ENCODE results near the gene TYW1.
"Not testable (repeated sequence)": the region's sequence is repeated elsewhere in the genome, so short reads cannot be mapped to it uniquely, and the experiment has no call there.

Gene TYW1, protein sequence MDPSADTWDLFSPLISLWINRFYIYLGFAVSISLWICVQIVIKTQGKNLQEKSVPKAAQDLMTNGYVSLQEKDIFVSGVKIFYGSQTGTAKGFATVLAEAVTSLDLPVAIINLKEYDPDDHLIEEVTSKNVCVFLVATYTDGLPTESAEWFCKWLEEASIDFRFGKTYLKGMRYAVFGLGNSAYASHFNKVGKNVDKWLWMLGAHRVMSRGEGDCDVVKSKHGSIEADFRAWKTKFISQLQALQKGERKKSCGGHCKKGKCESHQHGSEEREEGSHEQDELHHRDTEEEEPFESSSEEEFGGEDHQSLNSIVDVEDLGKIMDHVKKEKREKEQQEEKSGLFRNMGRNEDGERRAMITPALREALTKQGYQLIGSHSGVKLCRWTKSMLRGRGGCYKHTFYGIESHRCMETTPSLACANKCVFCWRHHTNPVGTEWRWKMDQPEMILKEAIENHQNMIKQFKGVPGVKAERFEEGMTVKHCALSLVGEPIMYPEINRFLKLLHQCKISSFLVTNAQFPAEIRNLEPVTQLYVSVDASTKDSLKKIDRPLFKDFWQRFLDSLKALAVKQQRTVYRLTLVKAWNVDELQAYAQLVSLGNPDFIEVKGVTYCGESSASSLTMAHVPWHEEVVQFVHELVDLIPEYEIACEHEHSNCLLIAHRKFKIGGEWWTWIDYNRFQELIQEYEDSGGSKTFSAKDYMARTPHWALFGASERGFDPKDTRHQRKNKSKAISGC

GRCh38 chr7:66996444-66997191, at the start of gene TYW1:
Gene TYW1, plus strand, starts transcription at chr7:66996833. Its CDS starts 146 bp downstream, at chr7:66996979.
- DNase-seq (ENCODE audit: low spot score), result peak; percentile 75

- no peak for DNase-seq (ENCODE audit: low spot score)
These were observed 48.0 kb upstream of the TYW1 start for GRCh38 chr7:66948480-66949109.

- DNase-seq (ENCODE audit: low spot score), result no peak
These were observed 46.3 kb upstream of the TYW1 start for GRCh38 chr7:66950311-66950710.

GRCh38 chr7:66950763-66951162, 45.9 kb upstream of the TYW1 start:
- no peak for DNase-seq (ENCODE audit: low spot score)

DNA sequence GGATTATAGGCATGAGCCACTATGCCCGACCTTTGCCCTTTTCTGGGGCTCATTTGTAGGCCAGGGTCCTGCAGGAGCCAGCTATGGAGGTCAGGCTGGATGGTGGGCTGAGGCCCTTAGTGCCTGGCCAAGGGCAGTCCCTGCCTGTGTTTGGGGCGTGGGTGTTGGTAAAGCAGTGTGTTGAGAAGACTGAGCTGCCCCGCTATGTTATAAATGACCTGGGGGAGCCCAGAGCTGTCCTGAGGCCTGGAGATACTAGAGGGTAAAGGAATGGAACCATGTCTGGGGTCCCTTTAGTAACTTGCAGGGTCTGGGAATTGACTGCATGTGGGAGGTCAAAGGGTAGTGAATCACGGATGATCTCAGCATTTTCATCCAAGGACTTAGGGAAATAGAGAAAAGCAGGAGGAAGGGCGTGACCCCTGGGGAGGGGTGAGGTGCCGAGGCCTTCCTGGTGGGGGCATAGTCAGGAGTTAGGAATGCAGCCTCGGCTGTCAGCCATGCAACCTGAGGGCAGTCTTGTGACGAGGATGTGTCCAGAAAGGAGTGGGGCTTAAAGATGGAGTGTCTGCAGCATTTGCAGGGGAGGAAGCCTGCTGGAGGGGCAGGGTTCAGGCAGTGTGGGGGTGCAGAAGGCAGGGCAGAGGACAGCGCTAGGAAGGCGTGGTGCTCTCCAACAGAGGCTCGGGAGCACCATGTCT, 44.1 kb upstream of the TYW1 start:
- peak; percentile 66 for DNase-seq (ENCODE audit: low spot score)

GRCh38 chr7:66953044-66953427, 43.6 kb upstream of the TYW1 start:
- DNase-seq (ENCODE audit: low spot score), result no peak

DNA sequence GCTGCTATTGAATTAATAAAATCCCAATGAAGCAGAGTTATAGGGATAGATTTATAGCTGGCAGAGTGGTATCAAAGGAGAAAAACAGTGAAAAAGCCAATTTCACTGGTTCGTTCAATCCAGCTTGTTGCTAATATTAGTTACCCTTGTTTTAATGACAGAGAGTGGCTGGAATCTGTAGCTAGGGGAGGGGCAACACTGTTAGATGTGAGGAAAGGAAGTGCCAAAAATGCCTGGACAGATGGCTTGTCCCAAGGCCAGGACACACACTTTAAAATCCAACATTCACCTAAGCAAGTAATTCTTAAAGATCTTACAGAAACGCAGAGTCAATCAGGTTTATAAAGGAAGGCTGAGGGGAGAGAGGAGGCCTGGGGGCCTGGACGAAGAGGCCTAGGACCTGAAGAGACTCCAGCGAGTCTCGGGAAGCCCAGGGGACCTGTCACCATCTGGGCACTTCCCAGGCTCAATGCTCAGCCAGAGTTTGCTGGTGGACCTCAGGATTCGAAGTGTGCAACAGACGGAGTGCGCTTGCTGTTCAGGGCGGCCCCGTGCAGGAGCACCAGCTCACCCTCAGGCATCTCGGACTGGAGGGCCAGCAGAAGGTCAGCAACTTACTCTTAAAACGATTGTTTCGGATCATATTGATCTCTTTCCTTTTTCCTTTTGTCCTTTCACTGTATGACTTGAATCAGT, 38.9 kb upstream of the TYW1 start:
- peak; percentile 29 for DNase-seq (ENCODE audit: low spot score)

GRCh38 chr7:66958538-66959350, 37.9 kb upstream of the TYW1 start:
- DNase-seq (ENCODE audit: low spot score), result no peak

DNA sequence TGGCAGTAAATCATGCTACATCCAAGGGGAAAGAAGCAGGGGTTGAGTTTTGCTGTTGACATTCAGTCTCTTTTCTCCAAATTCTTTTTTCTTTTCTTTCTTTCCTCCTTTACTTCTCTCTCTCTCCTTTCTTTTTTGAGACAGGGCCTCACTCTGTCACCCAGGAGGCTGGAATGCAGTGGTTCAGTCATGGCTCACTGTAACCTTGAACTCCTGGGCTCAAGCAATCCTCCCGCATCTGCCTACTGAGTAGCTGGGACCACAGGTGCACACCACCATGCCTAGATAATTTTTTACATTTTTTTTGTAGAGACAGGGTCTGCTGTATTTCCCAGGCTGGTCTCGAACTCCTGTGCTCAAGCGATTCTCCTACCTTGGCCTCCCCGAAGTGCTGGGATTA, 36.4 kb upstream of the TYW1 start:
- no peak for DNase-seq (ENCODE audit: low spot score)

DNA sequence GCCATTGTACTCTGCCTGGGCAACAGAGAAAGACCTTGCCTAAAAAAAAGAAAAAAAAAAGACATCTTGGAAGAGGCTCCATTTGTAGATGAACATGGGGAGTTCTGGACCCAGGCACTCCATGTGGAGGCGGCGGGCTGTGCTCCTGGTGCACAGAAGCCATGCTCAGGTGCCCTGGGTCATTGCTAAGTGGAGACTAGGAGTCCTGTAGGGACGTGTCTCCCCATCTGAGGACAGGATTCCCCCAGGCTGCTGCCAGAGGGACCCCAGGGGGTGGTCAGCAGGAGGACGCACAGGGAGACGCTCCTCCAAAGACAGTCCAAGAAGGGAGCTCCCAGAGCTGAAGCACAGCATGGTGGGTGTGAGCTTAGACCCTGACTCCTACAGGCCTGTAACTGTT, 35.5 kb upstream of the TYW1 start:
- DNase-seq (ENCODE audit: low spot score), result no peak

DNA sequence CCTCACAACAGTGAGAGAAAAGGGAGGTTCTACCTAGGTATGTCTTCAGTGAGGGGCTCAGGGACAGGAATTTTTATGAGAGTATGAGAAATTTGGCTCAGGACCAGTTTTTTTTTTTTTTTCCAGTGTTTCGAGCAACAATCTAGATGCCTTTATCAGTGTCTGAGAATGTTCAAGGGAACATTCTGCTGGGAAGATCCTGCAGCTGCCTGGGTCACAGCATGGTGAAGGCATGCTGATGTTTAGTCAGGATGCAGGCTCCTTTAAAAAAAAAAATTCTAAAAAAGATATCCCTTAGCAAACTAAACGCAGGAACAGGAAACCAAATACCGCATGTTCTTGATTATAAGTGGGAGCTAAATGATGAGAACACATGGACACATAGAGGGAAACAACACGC, 32.2 kb upstream of the TYW1 start:
- no peak for DNase-seq (ENCODE audit: low spot score)

DNA sequence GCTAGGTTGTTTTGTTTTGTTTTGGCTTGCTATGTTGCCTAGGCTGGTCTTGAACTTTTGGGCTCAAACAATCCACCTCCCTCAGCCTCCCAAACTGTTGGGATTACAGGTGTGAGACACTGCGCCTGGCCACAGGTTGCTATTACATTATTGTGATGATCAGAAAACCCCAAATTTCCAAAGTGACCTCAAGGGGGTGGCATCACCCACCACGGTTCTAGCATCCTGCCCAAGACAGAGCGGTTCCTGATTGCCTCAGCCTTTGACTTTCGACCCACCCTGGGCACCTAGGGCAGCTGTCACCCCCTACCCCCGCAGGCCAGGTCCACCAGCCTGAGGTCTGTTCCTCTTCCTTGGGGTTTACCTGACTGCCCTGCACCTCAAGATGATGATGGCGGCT, 29.6 kb upstream of the TYW1 start:
- DNase-seq (ENCODE audit: low spot score), result no peak

DNA sequence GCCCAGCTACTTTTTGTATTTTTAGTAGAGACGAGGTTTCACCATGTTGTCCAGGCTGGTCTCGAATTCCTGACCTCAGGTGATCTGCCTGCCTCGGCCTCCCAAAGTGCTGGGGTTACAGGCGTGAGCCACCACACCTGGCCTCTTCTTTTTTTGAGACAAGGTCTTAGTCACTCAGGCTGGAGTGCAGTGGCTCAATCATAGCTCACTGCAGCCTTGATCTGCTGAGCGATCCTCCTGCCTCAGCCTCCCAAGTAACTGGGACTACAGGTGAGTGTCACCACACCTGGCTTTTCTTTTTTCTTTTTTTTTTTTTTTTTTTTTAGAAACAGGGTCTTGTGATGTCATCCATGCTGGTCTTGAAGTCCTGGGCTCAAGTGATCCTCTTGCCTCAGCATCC, 27.6 kb upstream of the TYW1 start:
- not testable (repeated sequence) for DNase-seq (ENCODE audit: low spot score)

- DNase-seq (ENCODE audit: low spot score), result no peak
These were observed 26.3 kb upstream of the TYW1 start for GRCh38 chr7:66970310-66970709.

DNA sequence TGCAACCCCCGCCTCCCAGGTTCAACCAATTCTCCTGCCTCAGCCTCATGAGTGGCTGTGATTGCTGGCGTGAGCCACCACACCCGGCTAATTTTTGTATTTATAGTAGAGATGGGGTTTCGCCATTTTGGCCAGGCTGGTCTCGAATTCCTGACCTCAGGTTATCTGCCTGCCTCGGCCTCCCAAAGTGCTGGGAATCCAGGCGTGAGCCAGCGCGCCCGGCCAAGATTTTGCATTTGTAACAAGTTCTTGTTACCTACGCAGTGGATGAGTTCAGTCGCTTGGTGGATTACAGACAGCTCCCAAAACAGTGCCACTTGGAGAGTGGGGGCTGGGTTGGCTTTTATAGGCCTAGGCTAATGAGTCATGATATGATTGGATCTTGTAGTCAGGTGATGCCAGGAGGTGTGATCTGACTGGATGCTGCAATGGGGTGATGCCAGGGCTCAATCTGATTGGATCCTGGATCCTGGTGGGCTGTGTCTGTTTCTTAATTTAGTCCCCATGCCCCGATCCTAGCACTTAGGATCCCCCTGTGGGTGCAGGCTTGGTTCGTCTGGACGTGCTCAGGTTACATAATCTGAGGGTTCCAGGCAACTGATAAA, 21.5 kb upstream of the TYW1 start:
- no peak for DNase-seq (ENCODE audit: low spot score)

GRCh38 chr7:66978312-66978711, 18.3 kb upstream of the TYW1 start:
- not testable (repeated sequence) for DNase-seq (ENCODE audit: low spot score)

GRCh38 chr7:66979013-66979412, 17.6 kb upstream of the TYW1 start:
- not testable (repeated sequence) for DNase-seq (ENCODE audit: low spot score)

DNA sequence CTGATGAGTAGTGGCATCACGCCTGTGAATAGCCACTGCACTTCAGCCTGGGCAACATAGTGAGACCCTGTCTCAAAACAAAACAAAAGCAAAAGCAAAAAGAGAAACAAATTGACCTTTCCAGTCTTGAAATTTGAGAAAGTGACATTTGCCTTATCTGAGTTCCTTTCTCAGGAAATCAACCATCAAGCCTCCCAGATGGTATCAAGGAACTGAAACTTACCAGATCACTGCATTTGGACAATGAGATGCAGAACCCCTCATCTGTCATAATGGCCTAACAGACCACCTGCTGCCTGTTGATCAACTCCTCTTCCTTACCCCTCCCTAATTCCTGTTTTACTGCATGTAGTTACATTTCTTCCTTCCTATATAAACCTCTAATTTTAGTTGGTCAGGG, 16.3 kb upstream of the TYW1 start:
- not testable (repeated sequence) for DNase-seq (ENCODE audit: low spot score)

GRCh38 chr7:66989552-66989951, 7.1 kb upstream of the TYW1 start:
- not testable (repeated sequence) for DNase-seq (ENCODE audit: low spot score)

- not testable (repeated sequence) for DNase-seq (ENCODE audit: low spot score)
These were observed 2.6 kb upstream of the TYW1 start for GRCh38 chr7:66994051-66994450.

All from hepatic stellate cell (primary cell).